Effector memory CD8-positive, alpha-beta T cell (primary cell): ENCODE results near the gene PLCXD3.

Experiments
- ATAC-seq: fragments of 150-1000 bp; cut with Tn5 transposase; replicated peaks from 2 replicates; pipeline ENCODE4 v1.10.0; 2021; ENCODE audit warnings: mild to moderate bottlenecking, moderate library complexity
- DNase-seq, 3 experiments: peaks; one replicate each; pipeline ENCODE4 v3.0.0; 2021
- H3K27ac Mint-ChIP-seq, 2 donors: one replicate each; pipeline ENCODE4 v1.8.0; 2022; ENCODE audit warnings: mild to moderate bottlenecking in 2 of 2, mixed read lengths in 2 of 2, moderate library complexity in 2 of 2
- H3K27me3 Mint-ChIP-seq, 2 donors: one replicate each; pipeline ENCODE4 v1.8.0; 2022; ENCODE audit warnings: mixed read lengths in 2 of 2
- H3K36me3 Mint-ChIP-seq: one replicate; pipeline ENCODE4 v1.8.0; 2022; ENCODE audit warnings: mild to moderate bottlenecking, moderate library complexity, mixed read lengths; ENCODE audit not compliant: insufficient read depth
- H3K4me1 Mint-ChIP-seq, 2 donors: one replicate each; pipeline ENCODE4 v1.8.0; 2022; ENCODE audit warnings: low read depth in 2 of 2, mixed read lengths in 2 of 2
- H3K4me3 Mint-ChIP-seq, 2 donors: one replicate each; pipeline ENCODE4 v1.8.0; 2022; ENCODE audit warnings: mild to moderate bottlenecking in 2 of 2, mixed read lengths in 2 of 2, moderate library complexity in 2 of 2
- H3K9me3 Mint-ChIP-seq, 2 donors: one replicate each; pipeline ENCODE4 v1.8.0; 2022; ENCODE audit warnings: mixed read lengths in 2 of 2

Gene PLCXD3

GRCh38 chr5:41275813-41276512, 234.4 kb downstream of the PLCXD3 start:
- Mint-ChIP-seq H3K27ac (no peak overlapping the region), H3K9me3 (peaks cover 0 to 2% of the 10 kb centered on the region in 2 donors), H3K36me3 (no peaks in the 10 kb centered on the region), H3K27me3 (no peaks in the 10 kb centered on the region), H3K4me3 (no peak overlapping the region), H3K4me1 (no peaks in the 10 kb centered on the region)
- ATAC-seq (no peak), DNase-seq (no peak)

GRCh38 chr5:41270423-41271251, 239.8 kb downstream of the PLCXD3 start:
- Mint-ChIP-seq H3K4me1 (no peaks in the 10 kb centered on the region), H3K27me3 (no peaks in the 10 kb centered on the region), H3K4me3 (no peak overlapping the region), H3K9me3 (no peaks in the 10 kb centered on the region), H3K36me3 (no peaks in the 10 kb centered on the region), H3K27ac (no peak overlapping the region)
- DNase-seq (no peak), ATAC-seq (no peak)

GRCh38 chr5:41268894-41269293, 241.5 kb downstream of the PLCXD3 start:
- no peak for ATAC-seq
- Mint-ChIP-seq H3K27me3 (peaks cover 0 to 4% of the 10 kb centered on the region in 2 donors), H3K4me1 (no peaks in the 10 kb centered on the region), H3K36me3 (no peaks in the 10 kb centered on the region), H3K27ac (no peak overlapping the region), H3K9me3 (no peaks in the 10 kb centered on the region), H3K4me3 (no peak overlapping the region)
- DNase-seq, result no peak

- DNase-seq, result no peak
- Mint-ChIP-seq H3K27me3 (peaks cover 0 to 6% of the 10 kb centered on the region in 2 donors), H3K36me3 (no peaks in the 10 kb centered on the region), H3K4me3 (no peak overlapping the region), H3K27ac (no peak overlapping the region), H3K4me1 (no peaks in the 10 kb centered on the region), H3K9me3 (peaks cover 0 to 2% of the 10 kb centered on the region in 2 donors)
- ATAC-seq, result no peak
These were observed 244.0 kb downstream of the PLCXD3 start for GRCh38 chr5:41266377-41266776.

DNA sequence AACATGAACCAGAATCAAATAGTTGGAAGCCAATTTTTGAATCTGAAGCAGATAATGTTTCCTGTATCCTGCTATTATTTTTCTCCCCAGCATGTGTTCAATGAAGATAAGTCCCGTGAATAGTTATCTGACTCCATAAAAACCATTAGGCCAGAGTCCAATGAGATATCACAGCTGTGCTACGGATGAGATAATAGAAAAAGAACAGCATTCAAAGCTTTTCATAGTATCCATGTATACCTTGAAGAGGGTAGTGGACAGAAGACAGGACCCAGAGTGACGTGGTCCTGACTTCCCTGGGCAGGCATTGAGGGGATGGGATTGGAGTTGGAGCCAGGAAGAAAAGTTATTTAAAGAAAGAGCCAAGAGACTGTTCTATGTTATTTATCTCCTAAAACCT, 246.4 kb downstream of the PLCXD3 start:
- Mint-ChIP-seq H3K27me3 (peaks cover 0 to 6% of the 10 kb centered on the region in 2 donors), H3K9me3 (peaks cover 0 to 2% of the 10 kb centered on the region in 2 donors), H3K4me1 (no peaks in the 10 kb centered on the region), H3K27ac (no peak overlapping the region), H3K4me3 (no peak overlapping the region), H3K36me3 (no peaks in the 10 kb centered on the region)
- ATAC-seq (no peak), DNase-seq (no peak)

DNA sequence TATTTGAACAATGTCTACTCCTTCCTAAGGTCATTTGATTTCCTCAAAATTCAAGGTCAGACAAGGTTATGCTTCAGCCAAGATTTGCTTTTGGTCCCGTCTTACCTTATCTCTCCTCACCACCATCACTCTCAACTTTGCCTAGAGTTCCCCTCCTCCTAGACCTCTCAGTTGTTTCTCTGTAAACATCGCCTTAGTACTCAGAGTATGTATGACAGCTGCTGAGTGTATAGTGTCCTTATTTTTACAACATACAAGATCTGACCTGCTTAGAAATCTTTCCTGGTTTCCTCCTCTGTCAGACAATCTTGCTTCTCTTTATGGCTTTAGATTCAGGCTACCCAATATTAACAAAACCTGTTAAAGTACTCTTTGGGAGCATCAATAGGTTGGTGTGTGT, 247.1 kb downstream of the PLCXD3 start:
- no peak for DNase-seq
- Mint-ChIP-seq H3K4me1 (no peaks in the 10 kb centered on the region), H3K9me3 (peaks cover 0 to 5% of the 10 kb centered on the region in 2 donors), H3K4me3 (no peak overlapping the region), H3K36me3 (no peaks in the 10 kb centered on the region), H3K27ac (no peak overlapping the region), H3K27me3 (peaks cover 0 to 6% of the 10 kb centered on the region in 2 donors)
- ATAC-seq, result no peak
